PC-9 (cell line): ENCODE results near the gene SREBF2.

Source experiments
- EZH2 ChIP-seq: fragments of 200-600 bp; sonication (generic); IDR thresholded peaks from 2 replicates; pipeline ENCODE4 v1.8.0; 2017; ENCODE audit warnings: antibody characterized with exemption, low read depth
- TF ChIP-seq, protein P1 (sequence below): fragments of 200-600 bp; sonication (generic); conservative IDR thresholded peaks from 2 replicates; pipeline ENCODE4 v1.6.1; 2017; ENCODE audit warnings: mixed run types, antibody characterized with exemption, mild to moderate bottlenecking, moderate library complexity

DNA sequence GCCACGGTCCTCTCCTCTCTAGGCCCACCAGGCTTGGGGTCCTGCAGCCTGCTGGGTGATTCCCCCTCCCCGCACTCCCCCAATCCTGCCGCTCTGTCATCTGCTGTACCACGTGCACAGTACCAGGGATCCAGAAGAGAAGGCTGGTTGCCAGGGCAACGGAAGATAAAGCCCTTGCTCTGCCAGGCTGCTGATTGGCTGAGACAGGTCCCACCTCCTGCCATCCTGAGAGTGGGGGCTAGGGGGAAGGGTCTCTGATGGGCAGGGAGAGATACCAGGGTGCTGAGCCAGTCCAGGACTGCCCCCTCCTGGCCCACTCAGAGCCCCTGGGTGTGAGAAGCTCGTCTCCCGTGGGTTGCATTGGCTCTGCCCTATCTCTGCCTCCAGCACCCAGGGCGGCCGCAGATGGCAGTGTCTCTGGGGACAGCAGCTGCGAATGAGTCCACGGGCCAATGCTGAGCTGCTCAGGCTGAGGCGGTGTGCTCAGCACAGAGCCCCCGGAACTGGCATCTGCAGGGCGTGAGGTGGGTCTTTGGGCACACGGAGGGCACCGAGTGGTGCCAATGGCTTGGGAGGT lies 119.1 kb downstream of the SREBF2 start, which contains the start of gene SMIM45:
- TF ChIP-seq, protein P1, sequence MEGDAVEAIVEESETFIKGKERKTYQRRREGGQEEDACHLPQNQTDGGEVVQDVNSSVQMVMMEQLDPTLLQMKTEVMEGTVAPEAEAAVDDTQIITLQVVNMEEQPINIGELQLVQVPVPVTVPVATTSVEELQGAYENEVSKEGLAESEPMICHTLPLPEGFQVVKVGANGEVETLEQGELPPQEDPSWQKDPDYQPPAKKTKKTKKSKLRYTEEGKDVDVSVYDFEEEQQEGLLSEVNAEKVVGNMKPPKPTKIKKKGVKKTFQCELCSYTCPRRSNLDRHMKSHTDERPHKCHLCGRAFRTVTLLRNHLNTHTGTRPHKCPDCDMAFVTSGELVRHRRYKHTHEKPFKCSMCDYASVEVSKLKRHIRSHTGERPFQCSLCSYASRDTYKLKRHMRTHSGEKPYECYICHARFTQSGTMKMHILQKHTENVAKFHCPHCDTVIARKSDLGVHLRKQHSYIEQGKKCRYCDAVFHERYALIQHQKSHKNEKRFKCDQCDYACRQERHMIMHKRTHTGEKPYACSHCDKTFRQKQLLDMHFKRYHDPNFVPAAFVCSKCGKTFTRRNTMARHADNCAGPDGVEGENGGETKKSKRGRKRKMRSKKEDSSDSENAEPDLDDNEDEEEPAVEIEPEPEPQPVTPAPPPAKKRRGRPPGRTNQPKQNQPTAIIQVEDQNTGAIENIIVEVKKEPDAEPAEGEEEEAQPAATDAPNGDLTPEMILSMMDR = no peak
- no peak for TF ChIP-seq EZH2
